LHCN-M2 (cell line): ENCODE results near the gene TDP1. TPM values are rescaled to one million over a fixed set of nuclear protein-coding genes. Genes with fewer than 3 reads are reported as not detected.

Experiments used
- total RNA-seq: library from RNA; depleted of rRNA; stranded (reverse); fragments of >200 nt; gene quantifications from 2 replicates; pipeline ENCODE4 v1.2.3, GENCODE V29; 2014; rRNA removed

Gene TDP1
- total RNA-seq, 1 experiment from 2014 or later, result 48.1 TPM

Other genes with a start within 250 kb of the TDP1 start
- gene EFCAB11, start 1.2 kb upstream of the TDP1 start, total RNA-seq, result 12.0 and 13.5 TPM in 2 replicates
- gene KCNK13, start 106.1 kb downstream of the TDP1 start, total RNA-seq, result not detected in 2 replicates